A549 (cell line): ENCODE results near the gene RNF130. TPM values are rescaled to one million over a fixed set of nuclear protein-coding genes. Genes with fewer than 3 reads are reported as not detected.

ENCODE experiments used
- ATAC-seq, 2 experiments: fragments of 200-7000 bp in 1 of 2; fragments of >200 bp in 1 of 2; cut with Nextera tagmentation in 1 of 2; cut with Tn5 transposase in 1 of 2; 3 replicates each; pipeline versions ENCODE4 v1.8.0 to v1.9.1; 2018 to 2020; ENCODE audit warnings: mild to moderate bottlenecking in 1 of 2, moderate library complexity in 1 of 2
- CTCF ChIA-PET: fragments of 300-600 bp; sonication (Branson Sonifier 250); formaldehyde crosslinking; extraction: SDS; loops from one replicate; lab custom pipeline; 2021; ENCODE audit warnings: antibody characterized with exemption, inconsistent platforms; lab: Yijun Ruan, JAX
- POLR2A ChIA-PET: fragments of 350-600 bp; formaldehyde crosslinking; extraction: SDS; loops from one replicate; lab custom pipeline; 2021; ENCODE audit warnings: antibody characterized with exemption, inconsistent platforms; lab: Yijun Ruan, JAX
- DNase-seq, 2 experiments: peaks; one replicate each; pipeline versions ENCODE4 v3.0.0 to v3.0.0-alpha.2; 2011 to 2016; ENCODE audit warnings: low read depth in 1 of 2, low spot score in 1 of 2
- FAIRE-seq: peaks from 2 replicates; lab custom pipeline; 2011; peaks lifted over from hg19 to GRCh38; lab: Jason Lieb, UNC
- H3K27ac ChIP-seq, 2 experiments: fragments of >200 bp; sonication (Bioruptor Twin); formaldehyde crosslinking; 3 replicates each; pipeline ENCODE4 v1.5.1; 2016 to 2017
- H3K4me1 ChIP-seq: fragments of >200 bp; sonication (Bioruptor Twin); formaldehyde crosslinking; 3 replicates; pipeline ENCODE4 v1.6.1; 2016
- H3K4me2 ChIP-seq: fragments of >200 bp; sonication (Bioruptor Twin); formaldehyde crosslinking; 3 replicates; pipeline ENCODE4 v1.6.1; 2016
- H3K4me3 ChIP-seq: fragments of >200 bp; sonication (Bioruptor Twin); formaldehyde crosslinking; 3 replicates; pipeline ENCODE4 v1.5.1; 2016
- H3K9me3 ChIP-seq: fragments of >200 bp; sonication (Bioruptor Twin); formaldehyde crosslinking; 3 replicates; pipeline ENCODE4 v1.6.1; 2016
- BHLHE40 ChIP-seq: IDR thresholded peaks from 2 replicates; pipeline ENCODE4 v1.6.1; 2012; ENCODE audit warnings: low read depth, low read length, inconsistent platforms
- CBX2 ChIP-seq: fragments of 200-600 bp; sonication (generic); IDR thresholded peaks from 2 replicates; pipeline ENCODE4 v1.6.1; 2016; ENCODE audit warnings: low read depth, mild to moderate bottlenecking, borderline replicate concordance
- CBX8 ChIP-seq: fragments of 200-600 bp; sonication (generic); IDR thresholded peaks from 2 replicates; pipeline ENCODE4 v1.6.1; 2016
- CHD2 ChIP-seq: fragments of 150-350 bp; IDR thresholded peaks from 2 replicates; pipeline ENCODE4 v1.6.1; 2014; ENCODE audit warnings: low read length; ENCODE audit not compliant: partially characterized antibody
- EHMT2 ChIP-seq: fragments of 200-600 bp; sonication (generic); IDR thresholded peaks from 2 replicates; pipeline ENCODE4 v1.6.1; 2016; ENCODE audit warnings: antibody characterized with exemption, low read depth, mild to moderate bottlenecking, moderate library complexity
- FOSL2 ChIP-seq, 2 experiments: fragments of 450-650 bp in 1 of 2; fragments of >200 bp in 1 of 2; sonication (Bioruptor Twin) in 1 of 2; formaldehyde crosslinking; IDR thresholded peaks; 2 replicates each; pipeline versions ENCODE4 v1.5.0 to v1.6.1; 2016 to 2020; ENCODE audit warnings: mild to moderate bottlenecking in 1 of 2, moderate library complexity in 1 of 2
- HEYL ChIP-seq: fragments of 250-450 bp; sonication (Bioruptor Pico); IDR thresholded peaks from 2 replicates; pipeline ENCODE4 v1.8.0; 2021; ENCODE audit warnings: mild to moderate bottlenecking, moderate library complexity
- KDM5A ChIP-seq: fragments of 200-600 bp; sonication (generic); IDR thresholded peaks from 2 replicates; pipeline ENCODE4 v1.6.1; 2016; ENCODE audit warnings: antibody characterized with exemption, mild to moderate bottlenecking
- MYC ChIP-seq: IDR thresholded peaks from 2 replicates; pipeline ENCODE4 v1.6.1; 2012; ENCODE audit warnings: mild to moderate bottlenecking, inconsistent platforms, low read length, improper control_type of control experiment, borderline replicate concordance
- NR3C1 ChIP-seq: fragments of >200 bp; sonication (Bioruptor Twin); formaldehyde crosslinking; IDR thresholded peaks from 3 replicates; pipeline ENCODE4 v1.6.1; 2017
- PHF8 ChIP-seq: fragments of 200-600 bp; sonication (generic); IDR thresholded peaks from 2 replicates; pipeline ENCODE4 v1.6.1; 2016; ENCODE audit warnings: low read depth, mild to moderate bottlenecking, antibody characterized with exemption, moderate library complexity, borderline replicate concordance
- POLR2A ChIP-seq: IDR thresholded peaks from 2 replicates; pipeline ENCODE4 v1.6.1; 2012; ENCODE audit warnings: mild to moderate bottlenecking, low read length
- RARB ChIP-seq: fragments of 250-450 bp; sonication (Bioruptor Pico); IDR thresholded peaks from 2 replicates; pipeline ENCODE4 v1.8.0; 2021; ENCODE audit warnings: mild to moderate bottlenecking, moderate library complexity
- RCOR1 ChIP-seq: fragments of 150-350 bp; IDR thresholded peaks from 2 replicates; pipeline ENCODE4 v1.6.1; 2014; ENCODE audit warnings: antibody characterized with exemption, low read length, low read depth
- TFCP2L1 ChIP-seq: fragments of 250-450 bp; sonication (Bioruptor Pico); IDR thresholded peaks from 2 replicates; pipeline ENCODE4 v1.5.0; 2021; ENCODE audit warnings: mild to moderate bottlenecking
- ZFP36 ChIP-seq: fragments of 450-650 bp; IDR thresholded peaks from 2 replicates; pipeline ENCODE4 v1.6.1; 2014; ENCODE audit warnings: borderline replicate concordance; ENCODE audit not compliant: partially characterized antibody
- ZNF302 ChIP-seq: fragments of 250-450 bp; sonication (Bioruptor Pico); IDR thresholded peaks from 2 replicates; pipeline ENCODE4 v1.9.0; 2021; ENCODE audit warnings: inconsistent platforms, mild to moderate bottlenecking, moderate library complexity
- ZSCAN20 ChIP-seq: fragments of 250-450 bp; sonication (Bioruptor Pico); IDR thresholded peaks from 2 replicates; pipeline ENCODE4 v1.8.0; 2022; ENCODE audit warnings: mild to moderate bottlenecking, moderate library complexity
- WGBS: methylation state at CpG from one replicate; pipeline ENCODE4 v1.1.6; 2017; ENCODE audit errors: missing lambda C conversion rate; 5-methylcytosine and 5-hydroxymethylcytosine counted together
- polyA plus RNA-seq, 4 experiments: library from polyadenylated mRNA; depleted of rRNA in 3 of 4; stranded (reverse); fragments of >200 nt; fragmentation: RNase III in 1 of 4; extraction: RNeasy Plus Mini Kit Qiagen cat#74134 plus additional on column Dnase treatment in 1 of 4; gene quantifications; 2 replicates in 3 of 4; 3 replicates in 1 of 4; pipeline ENCODE4 v1.2.3, GENCODE V29; 2011 to 2017
- TF ChIP-seq, protein P1 (sequence below): fragments of >200 bp; sonication (Bioruptor Twin); formaldehyde crosslinking; IDR thresholded peaks from 3 replicates; pipeline ENCODE4 v1.5.1; 2016
- TF ChIP-seq, protein P2 (sequence below): IDR thresholded peaks from 2 replicates; pipeline ENCODE4 v1.6.1; 2012; ENCODE audit warnings: low read depth, borderline replicate concordance
- TF ChIP-seq, protein P3 (sequence below): fragments of 150-350 bp; IDR thresholded peaks from 2 replicates; pipeline ENCODE4 v1.6.1; 2014; ENCODE audit warnings: low read depth, mild to moderate bottlenecking, low read length
- TF ChIP-seq, protein P4 (sequence below): fragments of 250-450 bp; sonication (Bioruptor Pico); IDR thresholded peaks from 2 replicates; pipeline ENCODE4 v1.5.0; 2021; ENCODE audit warnings: mild to moderate bottlenecking, moderate library complexity, borderline replicate concordance

RNF130 gene
- polyA plus RNA-seq, 2 of the 4 experiments (the other 2 are of a cell fraction), result 33.3 to 50.1 TPM

DNA sequence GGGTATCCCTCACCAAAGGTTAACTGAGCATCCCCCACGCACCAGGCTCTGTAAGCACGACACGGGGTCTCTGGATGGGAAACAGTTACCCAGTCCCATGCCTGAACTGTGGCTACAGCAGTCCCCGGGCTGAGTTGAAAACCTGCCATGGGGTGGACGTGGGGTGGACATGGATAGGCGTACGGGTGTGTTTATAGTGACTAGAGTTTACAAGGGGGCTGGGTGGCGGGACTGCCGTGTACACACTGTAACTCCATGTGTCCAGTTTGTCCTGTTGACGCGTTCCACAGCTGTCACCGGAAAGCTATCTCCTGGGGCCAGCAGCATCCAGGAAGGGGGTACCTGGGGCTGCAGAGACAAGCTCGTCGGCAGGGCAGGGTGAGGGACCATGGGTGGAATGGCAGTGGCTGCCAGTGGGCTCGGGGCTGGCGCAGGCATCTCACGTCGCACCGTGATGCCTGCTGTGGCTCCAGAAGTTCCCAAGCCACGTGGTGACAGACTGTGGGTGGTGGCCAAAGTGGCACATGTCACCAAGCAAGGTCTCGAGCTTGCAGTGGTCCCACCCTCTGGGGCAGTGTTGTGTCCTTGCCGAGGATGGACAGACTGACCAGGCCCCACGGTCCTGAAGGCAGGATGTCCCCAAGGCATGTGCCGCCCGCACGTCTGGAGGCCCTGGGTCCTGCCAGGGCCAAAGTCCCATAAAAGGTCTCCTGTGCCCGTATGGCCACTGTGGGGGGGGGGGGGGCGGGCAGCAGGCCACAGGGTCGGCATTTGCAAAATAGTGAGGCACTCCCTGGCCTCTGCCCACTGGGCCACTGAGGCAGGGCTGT is 29.3 kb upstream of the RNF130 start (continued):
- TF ChIP-seq, protein P1, sequence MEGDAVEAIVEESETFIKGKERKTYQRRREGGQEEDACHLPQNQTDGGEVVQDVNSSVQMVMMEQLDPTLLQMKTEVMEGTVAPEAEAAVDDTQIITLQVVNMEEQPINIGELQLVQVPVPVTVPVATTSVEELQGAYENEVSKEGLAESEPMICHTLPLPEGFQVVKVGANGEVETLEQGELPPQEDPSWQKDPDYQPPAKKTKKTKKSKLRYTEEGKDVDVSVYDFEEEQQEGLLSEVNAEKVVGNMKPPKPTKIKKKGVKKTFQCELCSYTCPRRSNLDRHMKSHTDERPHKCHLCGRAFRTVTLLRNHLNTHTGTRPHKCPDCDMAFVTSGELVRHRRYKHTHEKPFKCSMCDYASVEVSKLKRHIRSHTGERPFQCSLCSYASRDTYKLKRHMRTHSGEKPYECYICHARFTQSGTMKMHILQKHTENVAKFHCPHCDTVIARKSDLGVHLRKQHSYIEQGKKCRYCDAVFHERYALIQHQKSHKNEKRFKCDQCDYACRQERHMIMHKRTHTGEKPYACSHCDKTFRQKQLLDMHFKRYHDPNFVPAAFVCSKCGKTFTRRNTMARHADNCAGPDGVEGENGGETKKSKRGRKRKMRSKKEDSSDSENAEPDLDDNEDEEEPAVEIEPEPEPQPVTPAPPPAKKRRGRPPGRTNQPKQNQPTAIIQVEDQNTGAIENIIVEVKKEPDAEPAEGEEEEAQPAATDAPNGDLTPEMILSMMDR, result no peak

DNA sequence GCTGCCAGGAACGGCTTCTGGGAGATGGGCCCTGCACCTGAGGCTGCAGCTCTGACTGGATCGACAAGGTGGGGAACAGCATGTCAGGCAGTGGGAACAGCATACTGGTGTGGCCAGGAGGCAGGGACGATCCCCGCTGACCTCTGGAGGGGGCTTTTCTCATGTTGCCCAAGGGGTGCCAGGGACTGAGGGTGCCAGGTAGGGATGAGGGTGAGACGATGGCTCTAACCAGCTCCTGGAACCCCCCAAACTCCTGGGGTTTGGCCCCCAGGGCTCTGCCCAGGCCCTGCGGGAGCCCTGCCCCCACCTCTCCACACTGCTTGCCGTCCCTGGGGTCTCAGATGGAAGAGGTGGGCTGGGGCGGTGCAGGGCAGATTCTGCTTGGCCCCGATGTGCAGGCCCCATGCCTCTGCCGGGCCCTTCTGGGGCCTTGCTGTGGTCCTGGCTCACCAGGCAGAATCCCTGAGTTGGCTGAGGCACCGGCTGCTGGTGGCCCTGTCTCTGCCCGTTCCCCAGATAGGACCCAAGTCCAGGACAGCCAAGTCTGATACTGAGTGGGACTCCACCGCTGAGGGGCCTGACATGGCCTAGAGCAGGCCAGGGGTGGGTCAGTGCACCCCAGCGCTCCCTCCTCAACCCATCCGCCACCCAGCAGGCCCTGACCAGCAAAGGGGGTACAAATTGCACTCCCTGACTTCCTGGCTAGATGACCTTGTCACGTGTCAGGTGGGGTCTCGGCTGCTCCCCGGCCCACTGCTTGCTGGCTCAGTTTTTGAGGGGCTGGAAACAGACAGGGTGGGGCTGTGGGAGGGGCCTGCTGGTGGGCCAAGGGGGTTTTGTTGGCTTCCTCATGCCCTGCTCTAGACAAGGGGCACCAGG is 28.4 kb upstream of the RNF130 start:
- no peak for TF ChIP-seq ZFP36
- TF ChIP-seq, protein P2, sequence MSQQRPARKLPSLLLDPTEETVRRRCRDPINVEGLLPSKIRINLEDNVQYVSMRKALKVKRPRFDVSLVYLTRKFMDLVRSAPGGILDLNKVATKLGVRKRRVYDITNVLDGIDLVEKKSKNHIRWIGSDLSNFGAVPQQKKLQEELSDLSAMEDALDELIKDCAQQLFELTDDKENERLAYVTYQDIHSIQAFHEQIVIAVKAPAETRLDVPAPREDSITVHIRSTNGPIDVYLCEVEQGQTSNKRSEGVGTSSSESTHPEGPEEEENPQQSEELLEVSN, result no peak
- no peak for TF ChIP-seq PHF8
- TF ChIP-seq MYC, result no peak
- no peak for TF ChIP-seq NR3C1
- TF ChIP-seq KDM5A, result no peak
- no peak for TF ChIP-seq FOSL2 (IDR thresholded peaks at IDR 0.05)
- TF ChIP-seq FOSL2 (CRISPR knock-in tag; IDR thresholded peaks at IDR 0.05), result no peak
- no peak for TF ChIP-seq CBX2
- no peak for TF ChIP-seq POLR2A
- no peak for TF ChIP-seq HEYL (CRISPR knock-in tag)
- TF ChIP-seq ZNF302 (CRISPR knock-in tag), result no peak
- TF ChIP-seq BHLHE40, result no peak
- TF ChIP-seq, protein P3, sequence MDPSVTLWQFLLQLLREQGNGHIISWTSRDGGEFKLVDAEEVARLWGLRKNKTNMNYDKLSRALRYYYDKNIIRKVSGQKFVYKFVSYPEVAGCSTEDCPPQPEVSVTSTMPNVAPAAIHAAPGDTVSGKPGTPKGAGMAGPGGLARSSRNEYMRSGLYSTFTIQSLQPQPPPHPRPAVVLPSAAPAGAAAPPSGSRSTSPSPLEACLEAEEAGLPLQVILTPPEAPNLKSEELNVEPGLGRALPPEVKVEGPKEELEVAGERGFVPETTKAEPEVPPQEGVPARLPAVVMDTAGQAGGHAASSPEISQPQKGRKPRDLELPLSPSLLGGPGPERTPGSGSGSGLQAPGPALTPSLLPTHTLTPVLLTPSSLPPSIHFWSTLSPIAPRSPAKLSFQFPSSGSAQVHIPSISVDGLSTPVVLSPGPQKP, result no peak
- TF ChIP-seq CBX8, result no peak
- no peak for TF ChIP-seq CHD2
- no peak for TF ChIP-seq EHMT2
- no peak for FAIRE-seq
- H3K27ac ChIP-seq, result no peak overlapping the region
- ATAC-seq, result no peak
- no peak for DNase-seq
- H3K4me3 ChIP-seq, result no peak overlapping the region
- ChIA-PET CTCF (interaction anchor here (2.0 kb wide), 1 partner anchor 10 kb away, joined by 10 read pairs; no protein-coding TSS in a partner anchor), POLR2A (no interaction called here)
- H3K4me2 ChIP-seq, result no peak overlapping the region
- no peaks in the 10 kb centered on the region for H3K4me1 ChIP-seq
- peaks cover 2% of the 10 kb centered on the region; the same call in 1 of the 3 replicates for H3K9me3 ChIP-seq
- 67% methylated on average over 6 of the region's 18 CpGs for WGBS

DNA sequence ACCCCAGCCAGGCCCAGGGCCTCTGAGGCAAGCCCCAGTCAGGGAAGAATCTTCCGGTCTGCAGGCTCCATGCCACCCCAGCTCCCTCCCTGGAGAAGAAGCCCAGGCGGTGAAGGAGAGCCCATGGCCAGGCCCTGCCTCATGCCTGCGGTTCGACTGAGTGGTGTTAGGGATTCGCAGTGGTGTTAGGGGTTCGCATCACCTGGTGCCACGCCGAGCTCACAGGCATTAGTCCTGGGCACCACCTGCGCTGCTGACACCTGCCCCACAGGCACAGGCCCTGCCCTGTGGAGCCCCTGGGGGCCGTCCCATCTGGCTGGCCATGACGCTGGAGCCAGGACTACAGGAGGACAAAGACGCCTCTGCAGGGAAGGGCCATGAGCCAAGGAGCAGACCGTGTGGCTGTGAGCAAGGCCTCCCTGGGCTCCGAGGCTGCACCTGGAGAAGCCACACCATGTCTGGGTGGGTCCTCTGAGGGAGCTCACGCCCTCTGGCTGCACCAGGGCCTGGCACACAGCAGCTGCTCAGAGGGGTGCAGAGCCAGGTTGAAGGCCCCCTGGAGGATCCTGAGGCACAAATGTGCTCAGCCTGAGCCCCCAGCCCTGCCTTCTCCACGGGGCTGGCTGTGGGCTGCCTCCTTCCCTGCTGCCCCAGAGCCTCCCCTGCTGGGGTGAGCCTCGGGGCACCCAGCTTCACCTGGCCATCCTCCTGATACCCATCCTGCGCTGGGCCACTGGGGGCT is 27.6 kb upstream of the RNF130 start:
- DNase-seq (no peak), ATAC-seq (no peak), FAIRE-seq (no peak)
- CTCF ChIA-PET, result interaction anchor here (2.0 kb wide), 1 partner anchor 9 kb away, joined by 10 read pairs; no protein-coding TSS in a partner anchor
- Histone ChIP-seq H3K9me3 (no peaks in the 10 kb centered on the region; the same call in 2 of the 3 replicates), H3K4me3 (no peak overlapping the region), H3K4me1 (no peaks in the 10 kb centered on the region), H3K27ac (no peak overlapping the region), H3K4me2 (no peak overlapping the region)
- TF ChIP-seq RCOR1, result no peak
- TF ChIP-seq, protein P4, sequence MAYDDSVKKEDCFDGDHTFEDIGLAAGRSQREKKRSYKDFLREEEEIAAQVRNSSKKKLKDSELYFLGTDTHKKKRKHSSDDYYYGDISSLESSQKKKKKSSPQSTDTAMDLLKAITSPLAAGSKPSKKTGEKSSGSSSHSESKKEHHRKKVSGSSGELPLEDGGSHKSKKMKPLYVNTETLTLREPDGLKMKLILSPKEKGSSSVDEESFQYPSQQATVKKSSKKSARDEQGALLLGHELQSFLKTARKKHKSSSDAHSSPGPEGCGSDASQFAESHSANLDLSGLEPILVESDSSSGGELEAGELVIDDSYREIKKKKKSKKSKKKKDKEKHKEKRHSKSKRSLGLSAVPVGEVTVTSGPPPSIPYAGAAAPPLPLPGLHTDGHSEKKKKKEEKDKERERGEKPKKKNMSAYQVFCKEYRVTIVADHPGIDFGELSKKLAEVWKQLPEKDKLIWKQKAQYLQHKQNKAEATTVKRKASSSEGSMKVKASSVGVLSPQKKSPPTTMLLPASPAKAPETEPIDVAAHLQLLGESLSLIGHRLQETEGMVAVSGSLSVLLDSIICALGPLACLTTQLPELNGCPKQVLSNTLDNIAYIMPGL (CRISPR knock-in tag), result no peak
- TF ChIP-seq, protein P3, result no peak
- TF ChIP-seq TFCP2L1 (CRISPR knock-in tag), result no peak
- TF ChIP-seq ZSCAN20 (CRISPR knock-in tag), result no peak
- no peak for TF ChIP-seq RARB (CRISPR knock-in tag)
- no peak for TF ChIP-seq FOSL2 (IDR thresholded peaks at IDR 0.05)
- no peak for TF ChIP-seq FOSL2 (CRISPR knock-in tag; IDR thresholded peaks at IDR 0.05)
- POLR2A ChIA-PET, result no interaction called here
- 87% methylated on average over 4 of the region's 18 CpGs for WGBS
